ENCODE measurements around the gene PAGE4.

PAGE4 gene

GRCh38 chrX:49829016-49829415, at the start of gene PAGE4:
PAGE4 (plus strand) TSS chrX:49829303; CDS start chrX:49830429, 1,126 bp downstream.
- no peak for DNase-seq (ENCODE audit: low read depth in 2 of 2, low spot score in 1 of 2)

GRCh38 chrX:49784747-49785280, 44.3 kb upstream of the PAGE4 start:
- DNase-seq (ENCODE audit: low read depth in 2 of 2, low spot score in 1 of 2), result no peak

GRCh38 chrX:49792376-49792775, 36.7 kb upstream of the PAGE4 start:
- no peak for DNase-seq (ENCODE audit: low read depth in 2 of 2, low spot score in 1 of 2)

GRCh38 chrX:49793686-49794085, 35.4 kb upstream of the PAGE4 start:
- no peak for DNase-seq (ENCODE audit: low read depth in 2 of 2, low spot score in 1 of 2)

- no peak for DNase-seq (ENCODE audit: low read depth in 2 of 2, low spot score in 1 of 2)
Observed at GRCh38 chrX:49799828-49800227, 29.3 kb upstream of the PAGE4 start.

GRCh38 chrX:49809891-49810632, 19.0 kb upstream of the PAGE4 start:
- no peak for DNase-seq (ENCODE audit: low read depth in 2 of 2, low spot score in 1 of 2)

- no peak for DNase-seq (ENCODE audit: low read depth in 2 of 2, low spot score in 1 of 2)
Observed at GRCh38 chrX:49812177-49812576, 16.9 kb upstream of the PAGE4 start.

- no peak for DNase-seq (ENCODE audit: low read depth in 2 of 2, low spot score in 1 of 2)
Observed at GRCh38 chrX:49816435-49816834, 12.7 kb upstream of the PAGE4 start.

- no peak for DNase-seq (ENCODE audit: low read depth in 2 of 2, low spot score in 1 of 2)
Observed at GRCh38 chrX:49838374-49838773, 9.3 kb downstream of the PAGE4 start.

- no peak for DNase-seq (ENCODE audit: low read depth in 2 of 2, low spot score in 1 of 2)
Observed at GRCh38 chrX:49840679-49841078, 11.6 kb downstream of the PAGE4 start.

GRCh38 chrX:49842621-49843020, 13.5 kb downstream of the PAGE4 start:
- no peak for DNase-seq (ENCODE audit: low read depth in 2 of 2, low spot score in 1 of 2)

- DNase-seq (ENCODE audit: low read depth in 2 of 2, low spot score in 1 of 2), result no peak
Observed at GRCh38 chrX:49844611-49845010, 15.5 kb downstream of the PAGE4 start.

GRCh38 chrX:49845701-49846403, 16.7 kb downstream of the PAGE4 start:
- no peak for DNase-seq (ENCODE audit: low read depth in 2 of 2, low spot score in 1 of 2)

GRCh38 chrX:49846522-49846921, 17.4 kb downstream of the PAGE4 start:
- no peak for DNase-seq (ENCODE audit: low read depth in 2 of 2, low spot score in 1 of 2)

- DNase-seq (ENCODE audit: low read depth in 2 of 2, low spot score in 1 of 2), result no peak
Observed at GRCh38 chrX:49848275-49848674, 19.2 kb downstream of the PAGE4 start.

GRCh38 chrX:49850028-49850427, 20.9 kb downstream of the PAGE4 start:
- no peak for DNase-seq (ENCODE audit: low read depth in 2 of 2, low spot score in 1 of 2)

- DNase-seq (ENCODE audit: low read depth in 2 of 2, low spot score in 1 of 2), result no peak
Observed at GRCh38 chrX:49853661-49854060, 24.6 kb downstream of the PAGE4 start.

GRCh38 chrX:49856819-49857218, 27.7 kb downstream of the PAGE4 start:
- no peak for DNase-seq (ENCODE audit: low read depth in 2 of 2, low spot score in 1 of 2)

GRCh38 chrX:49858341-49858740, 29.2 kb downstream of the PAGE4 start:
- DNase-seq (ENCODE audit: low read depth in 2 of 2, low spot score in 1 of 2), result no peak

GRCh38 chrX:49859491-49859890, 30.4 kb downstream of the PAGE4 start:
- no peak for DNase-seq (ENCODE audit: low read depth in 2 of 2, low spot score in 1 of 2)

GRCh38 chrX:49860867-49861535, 31.9 kb downstream of the PAGE4 start:
- DNase-seq (ENCODE audit: low read depth in 2 of 2, low spot score in 1 of 2), result no peak

GRCh38 chrX:49862093-49862492, 33.0 kb downstream of the PAGE4 start:
- DNase-seq (ENCODE audit: low read depth in 2 of 2, low spot score in 1 of 2), result no peak
